Endodermal cell (in vitro differentiated cells): Measurements from ENCODE around the gene MYOM1. TPM values are rescaled to one million over a fixed set of nuclear protein-coding genes. Genes with fewer than 3 reads are reported as not detected.

Source experiments
- DNase-seq: peaks from one replicate; pipeline ENCODE4 v3.0.0-alpha.2; 2017
- H3K27ac ChIP-seq: 2 replicates; pipeline ENCODE4 v1.5.1; 2013; ENCODE audit warnings: mild to moderate bottlenecking, low read depth, low read length, moderate library complexity
- H3K27me3 ChIP-seq: 2 replicates; pipeline ENCODE4 v1.6.1; 2013; ENCODE audit warnings: mild to moderate bottlenecking, low read length, moderate library complexity; ENCODE audit not compliant: insufficient read depth, control insufficient read depth, poor library complexity, severe bottlenecking
- H3K36me3 ChIP-seq: 2 replicates; pipeline ENCODE4 v1.7.0; 2013; ENCODE audit warnings: mild to moderate bottlenecking, low read length, moderate library complexity; ENCODE audit not compliant: control insufficient read depth, insufficient read depth
- H3K4me1 ChIP-seq: one replicate; pipeline ENCODE4 v1.7.0; 2013; ENCODE audit warnings: low read length; ENCODE audit not compliant: control insufficient read depth, insufficient read depth
- H3K4me3 ChIP-seq: 2 replicates; pipeline ENCODE4 v1.5.1; 2013; ENCODE audit warnings: mild to moderate bottlenecking, low read length, moderate library complexity
- H3K9ac ChIP-seq: 2 replicates; pipeline ENCODE4 v1.6.1; 2013; ENCODE audit warnings: mild to moderate bottlenecking, low read length, moderate library complexity; ENCODE audit not compliant: poor library complexity, severe bottlenecking; ENCODE audit errors: extremely low read depth
- H3K9me3 ChIP-seq: 2 replicates; pipeline ENCODE4 v1.6.1; 2013; ENCODE audit warnings: mild to moderate bottlenecking, low read length, moderate library complexity; ENCODE audit not compliant: control insufficient read depth
- H3K27ac Mint-ChIP-seq: 2 replicates; pipeline ENCODE4 v1.8.0; 2020; ENCODE audit warnings: mixed read lengths
- H3K27me3 Mint-ChIP-seq: 2 replicates; pipeline ENCODE4 v1.8.0; 2021; ENCODE audit warnings: mild to moderate bottlenecking, mixed read lengths; ENCODE audit not compliant: insufficient read depth
- H3K36me3 Mint-ChIP-seq: 2 replicates; pipeline ENCODE4 v1.8.0; 2020; ENCODE audit warnings: low read depth, mixed read lengths
- H3K4me1 Mint-ChIP-seq: 2 replicates; pipeline ENCODE4 v1.8.0; 2020; ENCODE audit warnings: mixed read lengths
- H3K4me3 Mint-ChIP-seq: 2 replicates; pipeline ENCODE4 v1.8.0; 2020; ENCODE audit warnings: mild to moderate bottlenecking, moderate library complexity, mixed read lengths
- H3K9me3 Mint-ChIP-seq: 2 replicates; pipeline ENCODE4 v1.8.0; 2020; ENCODE audit warnings: mild to moderate bottlenecking, mixed read lengths
- CTCF ChIP-seq: fragments of 200-600 bp; sonication (generic); conservative IDR thresholded peaks from 2 replicates; pipeline ENCODE4 v1.5.0; 2021; ENCODE audit warnings: antibody characterized with exemption, mild to moderate bottlenecking
- WGBS, 2 experiments: methylation state at CpG; one replicate each; pipeline versions ENCODE4 v1.1.5 to v1.1.7; 2013; ENCODE audit warnings: missing lambda C conversion rate in 2 of 2, mixed read lengths in 1 of 2; ENCODE audit not compliant: insufficient coverage in 1 of 2, insufficient read length in 1 of 2; 5-methylcytosine and 5-hydroxymethylcytosine counted together
- total RNA-seq, 2 donors: library from RNA; stranded (reverse); fragmentation: NEBNext Ultra II Directional in 1 of 2; extraction: Animal tissue kit (Norgen Biotek cat#: 25700) in 1 of 2; gene quantifications; 2 replicates in 1 of 2; 3 replicates in 1 of 2; pipeline ENCODE4 v1.2.1, GENCODE V29; 2021

The MYOM1 gene
- total RNA-seq, 2 donors from 2014 or later: 0.49 to 0.88 TPM

GRCh38 chr18:3156325-3156640 is 63.5 kb downstream of the MYOM1 start:
- H3K36me3 ChIP-seq: no peaks in the 10 kb centered on the region
- H3K9me3 Mint-ChIP-seq: no peaks in the 10 kb centered on the region
- H3K4me1 Mint-ChIP-seq: peaks cover 5% of the 10 kb centered on the region
- no peaks in the 10 kb centered on the region for H3K27me3 ChIP-seq
- no peak overlapping the region for H3K9ac ChIP-seq
- no peak overlapping the region for H3K4me3 Mint-ChIP-seq
- H3K27ac Mint-ChIP-seq: no peak overlapping the region
- no peaks in the 10 kb centered on the region for H3K36me3 Mint-ChIP-seq
- 90 to 100% methylated on average over 1 of the region's 1 CpG for WGBS, 2 experiments
- DNase-seq: no peak
- no peak overlapping the region for H3K27ac ChIP-seq
- H3K27me3 Mint-ChIP-seq: no peaks in the 10 kb centered on the region
- no peak overlapping the region for H3K4me3 ChIP-seq
- no peak for TF ChIP-seq CTCF
- no peaks in the 10 kb centered on the region for H3K4me1 ChIP-seq
- H3K9me3 ChIP-seq: no peaks in the 10 kb centered on the region

DNA sequence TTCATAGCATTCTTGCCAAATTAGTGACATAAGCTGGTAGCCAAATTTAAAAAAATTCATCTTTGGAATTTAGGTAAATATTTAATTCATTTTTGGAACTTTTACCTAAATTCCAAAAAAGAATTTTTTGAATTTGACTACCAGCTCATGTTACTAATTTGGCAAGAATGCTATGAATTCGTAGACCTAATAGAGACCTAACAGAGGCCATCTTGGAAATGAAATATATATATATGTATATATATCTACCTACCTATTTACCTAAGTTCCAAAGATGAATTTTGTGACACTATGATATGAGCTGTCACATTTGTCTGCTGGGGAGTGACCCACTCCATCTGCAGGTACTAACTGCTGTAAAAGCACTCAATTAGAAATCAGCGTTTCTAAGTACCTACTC is 65.6 kb downstream of the MYOM1 start:
- H3K4me3 Mint-ChIP-seq: no peak overlapping the region
- no peaks in the 10 kb centered on the region for H3K36me3 Mint-ChIP-seq
- H3K9me3 ChIP-seq: no peaks in the 10 kb centered on the region
- no peak overlapping the region for H3K27ac Mint-ChIP-seq
- no peak for DNase-seq
- no peaks in the 10 kb centered on the region for H3K27me3 ChIP-seq
- H3K36me3 ChIP-seq: no peaks in the 10 kb centered on the region
- no peaks in the 10 kb centered on the region for H3K4me1 ChIP-seq
- no peak for TF ChIP-seq CTCF
- H3K9me3 Mint-ChIP-seq: no peaks in the 10 kb centered on the region
- no peak overlapping the region for H3K9ac ChIP-seq
- H3K27ac ChIP-seq: no peak overlapping the region
- H3K27me3 Mint-ChIP-seq: no peaks in the 10 kb centered on the region
- peaks cover 5% of the 10 kb centered on the region for H3K4me1 Mint-ChIP-seq
- H3K4me3 ChIP-seq: no peak overlapping the region
- 90% methylated on average over 2 of the region's 2 CpGs; no CpG with 5 or more reads in 1 of the 2 experiments for WGBS, 2 experiments

GRCh38 chr18:3153107-3153704 is 66.6 kb downstream of the MYOM1 start:
- Histone ChIP-seq H3K36me3 (no peaks in the 10 kb centered on the region), H3K27me3 (no peaks in the 10 kb centered on the region), H3K9me3 (no peaks in the 10 kb centered on the region), H3K9ac (no peak overlapping the region), H3K4me3 (no peak overlapping the region), H3K27ac (no peak overlapping the region), H3K4me1 (no peaks in the 10 kb centered on the region)
- Mint-ChIP-seq H3K27ac (no peak overlapping the region), H3K27me3 (no peaks in the 10 kb centered on the region), H3K9me3 (no peaks in the 10 kb centered on the region), H3K4me1 (peaks cover 5% of the 10 kb centered on the region), H3K4me3 (no peak overlapping the region), H3K36me3 (no peaks in the 10 kb centered on the region)
- no peak for TF ChIP-seq CTCF
- DNase-seq: no peak
- WGBS, 2 experiments: 93 to 97% methylated on average over 4 to 8 of the region's 8 CpGs
